ENCODE measurements around the gene GRM1.

GRM1 gene

DNA sequence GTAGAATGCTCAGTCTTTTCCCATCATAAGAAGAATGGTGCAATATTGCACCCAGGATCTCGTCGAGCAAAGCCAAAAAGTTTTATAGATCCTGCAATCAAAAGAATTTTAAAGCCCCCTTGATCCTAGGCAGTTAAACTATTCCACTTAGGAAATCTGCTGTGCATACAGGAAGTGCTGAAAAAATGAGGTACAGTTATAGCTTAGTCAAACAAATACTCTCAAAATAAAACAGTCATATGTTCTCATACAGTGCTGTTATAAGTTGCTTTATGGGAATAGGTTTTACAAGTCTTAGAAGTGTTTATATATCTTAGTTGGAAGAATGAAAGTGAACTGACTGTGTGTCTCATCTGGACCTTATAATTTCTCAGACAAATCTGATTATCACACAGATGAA, 282.2 kb downstream of the GRM1 start:
- TF ChIP-seq, protein P1, sequence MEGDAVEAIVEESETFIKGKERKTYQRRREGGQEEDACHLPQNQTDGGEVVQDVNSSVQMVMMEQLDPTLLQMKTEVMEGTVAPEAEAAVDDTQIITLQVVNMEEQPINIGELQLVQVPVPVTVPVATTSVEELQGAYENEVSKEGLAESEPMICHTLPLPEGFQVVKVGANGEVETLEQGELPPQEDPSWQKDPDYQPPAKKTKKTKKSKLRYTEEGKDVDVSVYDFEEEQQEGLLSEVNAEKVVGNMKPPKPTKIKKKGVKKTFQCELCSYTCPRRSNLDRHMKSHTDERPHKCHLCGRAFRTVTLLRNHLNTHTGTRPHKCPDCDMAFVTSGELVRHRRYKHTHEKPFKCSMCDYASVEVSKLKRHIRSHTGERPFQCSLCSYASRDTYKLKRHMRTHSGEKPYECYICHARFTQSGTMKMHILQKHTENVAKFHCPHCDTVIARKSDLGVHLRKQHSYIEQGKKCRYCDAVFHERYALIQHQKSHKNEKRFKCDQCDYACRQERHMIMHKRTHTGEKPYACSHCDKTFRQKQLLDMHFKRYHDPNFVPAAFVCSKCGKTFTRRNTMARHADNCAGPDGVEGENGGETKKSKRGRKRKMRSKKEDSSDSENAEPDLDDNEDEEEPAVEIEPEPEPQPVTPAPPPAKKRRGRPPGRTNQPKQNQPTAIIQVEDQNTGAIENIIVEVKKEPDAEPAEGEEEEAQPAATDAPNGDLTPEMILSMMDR (IDR thresholded peaks at IDR 0.05; ENCODE audit: low read depth, low read length, missing control alignments), result no peak
- DNase-seq (ENCODE audit: low read depth), result no peak
- H3K4me3 ChIP-seq (ENCODE audit: low read depth, low read length), result no peak overlapping the region

DNA sequence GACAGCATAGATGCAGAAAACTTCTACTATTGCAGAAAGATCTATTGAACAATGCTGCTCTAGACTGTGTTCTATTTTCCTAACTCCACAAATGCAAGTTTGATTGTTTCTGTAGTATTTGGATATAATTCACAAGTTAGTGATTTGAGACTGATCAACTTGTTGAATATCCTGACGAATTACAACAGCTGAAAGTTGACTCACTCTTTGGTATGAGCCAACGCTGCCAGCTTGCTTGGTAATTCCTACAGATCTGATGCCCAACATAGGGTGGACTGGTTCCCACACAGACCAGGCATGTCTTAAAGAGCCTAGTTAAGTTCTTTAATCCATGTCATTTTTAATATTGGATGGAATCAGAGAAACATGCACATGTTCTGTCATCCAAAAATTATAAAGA, 283.7 kb downstream of the GRM1 start:
- TF ChIP-seq, protein P1 (IDR thresholded peaks at IDR 0.05; ENCODE audit: low read depth, low read length, missing control alignments), result no peak
- H3K4me3 ChIP-seq (ENCODE audit: low read depth, low read length), result no peak overlapping the region
- DNase-seq (ENCODE audit: low read depth), result no peak

DNA sequence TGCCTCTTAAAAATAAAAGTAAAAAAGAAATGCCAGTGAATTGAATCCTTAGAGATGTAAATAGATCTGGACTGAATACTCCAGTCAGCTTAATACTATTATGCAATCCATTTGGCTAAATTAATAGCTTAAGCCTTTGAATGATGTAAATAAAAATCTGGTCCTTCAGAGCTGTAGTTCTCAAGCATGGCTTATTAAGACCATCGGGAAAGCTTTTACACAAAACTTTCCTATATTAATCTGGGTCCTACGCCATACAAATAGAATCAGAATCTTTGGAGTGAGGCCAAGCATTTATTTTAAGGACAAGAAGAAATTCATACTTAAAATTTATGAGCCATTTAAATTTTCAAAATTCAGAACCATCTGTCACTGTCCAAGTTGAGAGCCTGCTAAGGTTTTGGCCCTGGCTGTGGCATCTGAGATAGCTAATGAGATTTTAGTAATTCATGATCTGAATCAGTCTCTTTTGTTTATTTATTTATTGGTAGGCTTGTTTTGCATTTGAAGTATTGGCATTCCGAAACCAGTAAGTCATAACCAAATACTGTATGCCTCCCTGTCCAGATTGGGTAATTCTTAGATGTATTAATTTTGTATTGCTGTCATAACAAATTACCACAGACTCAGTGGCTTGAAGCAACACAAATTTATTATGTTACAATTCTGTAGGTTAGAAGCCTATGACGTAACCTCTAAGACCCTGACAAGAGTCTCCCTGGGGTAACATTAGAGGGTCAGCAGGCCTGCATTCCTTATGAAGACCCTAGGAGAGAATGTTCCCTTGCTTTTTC, 286.7 kb downstream of the GRM1 start:
- no peak overlapping the region for H3K4me3 ChIP-seq (ENCODE audit: low read depth, low read length)
- no peak for DNase-seq (ENCODE audit: low read depth)
- TF ChIP-seq, protein P1 (IDR thresholded peaks at IDR 0.05; ENCODE audit: low read depth, low read length, missing control alignments), result no peak

DNA sequence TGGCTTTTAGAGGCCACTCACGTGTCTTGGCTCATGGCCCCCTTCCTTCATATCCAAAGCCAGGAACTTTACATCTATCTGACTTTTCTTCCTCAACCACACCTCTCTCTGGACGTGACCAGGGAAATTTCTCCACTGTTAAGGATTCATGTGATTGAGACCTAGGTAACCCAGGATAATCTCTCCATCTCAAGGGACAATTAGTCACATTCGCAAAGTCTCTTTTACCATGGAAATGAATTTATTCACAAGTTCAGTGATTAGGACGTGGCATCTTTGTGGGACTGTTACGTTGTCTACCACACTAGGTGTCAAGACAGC, 287.3 kb downstream of the GRM1 start:
- H3K4me3 ChIP-seq (ENCODE audit: low read depth, low read length), result no peak overlapping the region
- DNase-seq (ENCODE audit: low read depth), result no peak
- TF ChIP-seq, protein P1 (IDR thresholded peaks at IDR 0.05; ENCODE audit: low read depth, low read length, missing control alignments), result no peak

DNA sequence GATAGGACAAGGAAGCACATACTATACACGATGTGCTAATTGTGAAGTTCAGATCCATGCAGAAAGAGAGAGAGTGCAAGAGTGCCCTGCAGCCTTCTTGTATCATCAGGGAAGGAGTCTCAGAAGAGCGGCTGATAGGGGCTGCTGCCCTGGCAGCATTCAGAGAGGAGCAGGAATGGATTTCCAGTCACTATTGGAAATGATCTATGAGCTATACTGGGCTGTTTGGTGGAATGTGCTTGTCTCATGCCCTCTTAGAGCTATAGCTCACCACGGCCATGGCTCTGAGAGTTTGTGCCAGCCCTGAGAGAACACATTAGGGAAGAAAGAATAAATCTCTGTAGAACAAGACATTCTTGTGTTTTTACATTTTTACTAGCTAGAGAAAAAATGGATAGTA, 302.2 kb downstream of the GRM1 start:
- DNase-seq (ENCODE audit: low read depth), result no peak
- no peak overlapping the region for H3K4me3 ChIP-seq (ENCODE audit: low read depth, low read length)
- TF ChIP-seq, protein P1 (IDR thresholded peaks at IDR 0.05; ENCODE audit: low read depth, low read length, missing control alignments), result no peak

DNA sequence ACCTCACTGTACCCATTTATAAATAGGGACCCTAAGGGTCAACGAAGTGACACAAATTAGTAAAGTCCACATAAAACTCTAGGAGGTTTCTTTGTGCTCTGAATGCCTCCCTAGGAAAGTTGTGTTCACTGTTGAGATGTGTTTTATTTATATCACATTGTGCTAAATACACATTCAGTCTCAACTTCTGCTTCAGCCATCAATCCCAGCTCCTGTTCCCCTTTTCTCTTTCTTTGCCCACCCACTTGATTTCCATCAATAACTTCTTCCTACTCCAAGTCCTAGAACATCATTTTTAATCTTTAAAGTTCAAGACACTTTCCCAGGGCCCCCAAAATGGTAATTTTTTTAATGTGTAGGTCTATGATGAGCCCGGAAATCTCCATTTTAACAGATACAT, 306.5 kb downstream of the GRM1 start:
- TF ChIP-seq, protein P1 (IDR thresholded peaks at IDR 0.05; ENCODE audit: low read depth, low read length, missing control alignments), result no peak
- no peak overlapping the region for H3K4me3 ChIP-seq (ENCODE audit: low read depth, low read length)
- DNase-seq (ENCODE audit: low read depth), result no peak

DNA sequence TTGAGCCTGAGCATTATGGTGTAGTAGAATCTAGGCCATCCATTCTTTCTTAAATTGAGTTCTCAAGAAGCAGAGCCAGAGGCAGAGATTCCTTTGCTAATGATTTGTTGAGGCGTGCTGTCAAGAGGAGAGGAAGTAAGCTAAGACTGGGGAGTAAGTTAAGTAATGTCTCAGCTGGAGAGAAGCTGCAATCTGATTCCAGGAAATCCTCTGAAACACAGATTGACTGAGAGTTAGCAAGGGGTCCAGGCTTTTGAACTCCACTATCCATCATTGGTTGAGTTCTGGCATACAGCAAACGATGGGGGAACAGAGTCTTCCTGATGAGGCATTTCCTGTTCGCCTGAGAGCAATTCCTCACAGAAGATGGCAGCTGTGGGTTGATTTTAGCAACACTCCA, 307.3 kb downstream of the GRM1 start:
- no peak overlapping the region for H3K4me3 ChIP-seq (ENCODE audit: low read depth, low read length)
- DNase-seq (ENCODE audit: low read depth), result no peak
- TF ChIP-seq, protein P1 (IDR thresholded peaks at IDR 0.05; ENCODE audit: low read depth, low read length, missing control alignments), result no peak

All from GM12864 (cell line).